GM12878 (cell line): Measurements from ENCODE around the gene CALD1. TPM values are rescaled to one million over a fixed set of nuclear protein-coding genes. Genes with fewer than 3 reads are reported as not detected.

ENCODE experiments used
- CREM ChIP-seq: IDR thresholded peaks from 2 replicates; pipeline ENCODE4 v1.6.1; 2014; ENCODE audit warnings: antibody characterized with exemption, low read depth
- E2F8 ChIP-seq: fragments of 450-650 bp; IDR thresholded peaks from 2 replicates; pipeline ENCODE4 v1.6.1; 2018; ENCODE audit warnings: mild to moderate bottlenecking, low read depth, moderate library complexity; ENCODE audit not compliant: partially characterized antibody
- EZH2 ChIP-seq: IDR thresholded peaks from 2 replicates; pipeline ENCODE4 v1.6.1; 2012; ENCODE audit warnings: low read depth, mild to moderate bottlenecking, control low read depth, inconsistent platforms, low read length, borderline replicate concordance; ENCODE audit not compliant: control insufficient read depth
- FOS ChIP-seq: IDR thresholded peaks from 3 replicates; pipeline ENCODE4 v1.6.1; 2011; ENCODE audit warnings: borderline replicate concordance; ENCODE audit not compliant: insufficient read length; ENCODE audit errors: extremely low read depth
- GATAD2B ChIP-seq: fragments of 450-650 bp; conservative IDR thresholded peaks from 2 replicates; pipeline ENCODE4 v1.6.1; 2017; ENCODE audit warnings: low read depth, mild to moderate bottlenecking, moderate library complexity
- IRF5 ChIP-seq: fragments of 450-650 bp; IDR thresholded peaks from 2 replicates; pipeline ENCODE4 v1.6.1; 2017; ENCODE audit warnings: borderline replicate concordance
- KAT2A ChIP-seq: conservative IDR thresholded peaks from 2 replicates; pipeline ENCODE4 v1.6.1; 2011; ENCODE audit warnings: low read depth, low read length; ENCODE audit not compliant: control insufficient read depth
- KLF5 ChIP-seq: fragments of 450-650 bp; IDR thresholded peaks from 2 replicates; pipeline ENCODE4 v1.6.1; 2014; ENCODE audit warnings: mild to moderate bottlenecking; ENCODE audit not compliant: partially characterized antibody
- MXI1 ChIP-seq: fragments of 150-350 bp; IDR thresholded peaks from 2 replicates; pipeline ENCODE4 v1.6.1; 2011; ENCODE audit warnings: low read depth, mild to moderate bottlenecking, inconsistent platforms, low read length, improper control_type of control experiment
- POU2F2 ChIP-seq: IDR thresholded peaks from 3 replicates; pipeline ENCODE4 v1.6.1; 2011; ENCODE audit warnings: low read depth, mild to moderate bottlenecking, low read length, borderline replicate concordance
- RAD21 ChIP-seq: IDR thresholded peaks from 2 replicates; pipeline ENCODE4 v1.6.1; 2011; ENCODE audit warnings: mild to moderate bottlenecking, low read depth, low read length, moderate library complexity; ENCODE audit not compliant: insufficient read depth
- RCOR1 ChIP-seq: conservative IDR thresholded peaks from 2 replicates; pipeline ENCODE4 v1.6.1; 2012; ENCODE audit warnings: low read depth, low read length, improper control_type of control experiment
- RFX5 ChIP-seq: IDR thresholded peaks from 2 replicates; pipeline ENCODE4 v1.6.1; 2011; ENCODE audit warnings: low read depth, low read length, improper control_type of control experiment
- SIN3A ChIP-seq: IDR thresholded peaks from 2 replicates; pipeline ENCODE4 v1.6.1; 2012; ENCODE audit warnings: low read depth, low read length, improper control_type of control experiment
- SUZ12 ChIP-seq: fragments of 200-600 bp; sonication (generic); IDR thresholded peaks from one replicate; pipeline ENCODE4 v1.6.1; 2018; ENCODE audit warnings: antibody characterized with exemption, mild to moderate bottlenecking; ENCODE audit not compliant: unreplicated experiment
- YBX1 ChIP-seq: fragments of 450-650 bp; IDR thresholded peaks from 2 replicates; pipeline ENCODE4 v1.6.1; 2016; ENCODE audit warnings: antibody characterized with exemption
- ZBED1 ChIP-seq: IDR thresholded peaks from 2 replicates; pipeline ENCODE4 v1.6.1; 2016; ENCODE audit warnings: borderline replicate concordance
- ZNF384 ChIP-seq: IDR thresholded peaks from 2 replicates; pipeline ENCODE4 v1.6.1; 2012; ENCODE audit warnings: low read depth, mild to moderate bottlenecking, low read length, improper control_type of control experiment, borderline replicate concordance
- polyA plus RNA-seq, 11 experiments: library from polyadenylated mRNA; depleted of rRNA in 4 of 11; unstranded in 6 of 11; stranded (reverse) in 5 of 11; fragments of >200 nt; fragmentation: Nextera tagmentation in 4 of 11; fragmentation: Illumina TruSeq in 1 of 11; extraction: Ambion mirVana in 4 of 11; extraction: Trizol in 1 of 11; gene quantifications; 1 replicate in 1 of 11; 2 replicates in 10 of 11; pipeline versions ENCODE4 v1.2.1 to v1.2.3, GENCODE V29; 2011 to 2016; ENCODE audit warnings: inconsistent platforms in 2 of 11, missing spikeins in 2 of 11, low read depth in 1 of 11
- total RNA-seq, 4 experiments: library from RNA; depleted of rRNA in 3 of 4; stranded (reverse); fragments of >200 nt in 3 of 4; fragmentation: Illumina TruSeq in 1 of 4; extraction: Trizol in 1 of 4; gene quantifications; 2 replicates each; pipeline versions ENCODE4 v1.2.1 to v1.2.3, GENCODE V29; 2013 to 2021
- TF ChIP-seq, protein P1 (sequence below): fragments of 450-650 bp; IDR thresholded peaks from 2 replicates; pipeline ENCODE4 v1.6.1; 2017; ENCODE audit warnings: mild to moderate bottlenecking, moderate library complexity
- TF ChIP-seq, protein P2 (sequence below): fragments of 450-650 bp; IDR thresholded peaks from 2 replicates; pipeline ENCODE4 v1.6.1; 2017; ENCODE audit warnings: antibody characterized with exemption, mild to moderate bottlenecking, moderate library complexity

CALD1 gene
- total and polyA plus RNA-seq, 10 of the 15 experiments (the other 5 are each of a cell fraction or from before 2014, with no cell fraction given), result 0.03 to 1.3 (median 0.22) TPM

DNA sequence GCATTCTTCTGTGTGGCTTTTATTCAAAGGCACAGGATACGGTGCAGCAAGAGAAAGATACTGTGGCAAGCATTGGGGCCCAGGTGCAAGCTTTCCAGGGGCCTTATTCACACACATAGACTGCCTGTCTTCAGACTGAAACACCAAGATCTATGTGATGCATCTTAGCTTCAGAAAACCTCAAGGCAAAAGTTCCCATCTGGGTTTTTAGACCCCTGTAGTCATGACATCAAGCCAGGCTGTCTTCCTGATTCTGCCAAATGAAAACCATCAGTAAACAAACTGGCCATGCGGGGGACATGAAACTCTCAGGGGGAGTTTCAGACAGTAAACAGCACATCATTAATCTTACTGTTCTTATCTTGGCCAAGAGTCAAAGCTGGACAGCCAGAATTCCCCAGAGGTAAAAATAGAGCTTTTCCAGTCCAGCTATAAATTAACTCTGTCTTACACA, 216.7 kb downstream of the CALD1 start (continued):
- TF ChIP-seq EZH2, result no peak
- no peak for TF ChIP-seq RCOR1
- TF ChIP-seq ZNF384, result no peak
- TF ChIP-seq RAD21, result peak; percentile 10; the same call in 1 of the 2 replicates
- no peak for TF ChIP-seq SUZ12
- TF ChIP-seq, protein P1, sequence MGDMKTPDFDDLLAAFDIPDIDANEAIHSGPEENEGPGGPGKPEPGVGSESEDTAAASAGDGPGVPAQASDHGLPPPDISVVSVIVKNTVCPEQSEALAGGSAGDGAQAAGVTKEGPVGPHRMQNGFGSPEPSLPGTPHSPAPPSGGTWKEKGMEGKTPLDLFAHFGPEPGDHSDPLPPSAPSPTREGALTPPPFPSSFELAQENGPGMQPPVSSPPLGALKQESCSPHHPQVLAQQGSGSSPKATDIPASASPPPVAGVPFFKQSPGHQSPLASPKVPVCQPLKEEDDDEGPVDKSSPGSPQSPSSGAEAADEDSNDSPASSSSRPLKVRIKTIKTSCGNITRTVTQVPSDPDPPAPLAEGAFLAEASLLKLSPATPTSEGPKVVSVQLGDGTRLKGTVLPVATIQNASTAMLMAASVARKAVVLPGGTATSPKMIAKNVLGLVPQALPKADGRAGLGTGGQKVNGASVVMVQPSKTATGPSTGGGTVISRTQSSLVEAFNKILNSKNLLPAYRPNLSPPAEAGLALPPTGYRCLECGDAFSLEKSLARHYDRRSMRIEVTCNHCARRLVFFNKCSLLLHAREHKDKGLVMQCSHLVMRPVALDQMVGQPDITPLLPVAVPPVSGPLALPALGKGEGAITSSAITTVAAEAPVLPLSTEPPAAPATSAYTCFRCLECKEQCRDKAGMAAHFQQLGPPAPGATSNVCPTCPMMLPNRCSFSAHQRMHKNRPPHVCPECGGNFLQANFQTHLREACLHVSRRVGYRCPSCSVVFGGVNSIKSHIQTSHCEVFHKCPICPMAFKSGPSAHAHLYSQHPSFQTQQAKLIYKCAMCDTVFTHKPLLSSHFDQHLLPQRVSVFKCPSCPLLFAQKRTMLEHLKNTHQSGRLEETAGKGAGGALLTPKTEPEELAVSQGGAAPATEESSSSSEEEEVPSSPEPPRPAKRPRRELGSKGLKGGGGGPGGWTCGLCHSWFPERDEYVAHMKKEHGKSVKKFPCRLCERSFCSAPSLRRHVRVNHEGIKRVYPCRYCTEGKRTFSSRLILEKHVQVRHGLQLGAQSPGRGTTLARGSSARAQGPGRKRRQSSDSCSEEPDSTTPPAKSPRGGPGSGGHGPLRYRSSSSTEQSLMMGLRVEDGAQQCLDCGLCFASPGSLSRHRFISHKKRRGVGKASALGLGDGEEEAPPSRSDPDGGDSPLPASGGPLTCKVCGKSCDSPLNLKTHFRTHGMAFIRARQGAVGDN, result peak; percentile 19; the same call in 1 of the 2 replicates
- peak; percentile 87 for TF ChIP-seq MXI1
- no peak for TF ChIP-seq SIN3A
- peak; percentile 75; the same call in 1 of the 2 replicates for TF ChIP-seq ZBED1
- TF ChIP-seq RFX5, result no peak
- peak; percentile 38 for TF ChIP-seq KLF5
- TF ChIP-seq KAT2A, result no peak
- peak; percentile 57; the same call in 1 of the 2 replicates for TF ChIP-seq CREM
- no peak for TF ChIP-seq YBX1
- TF ChIP-seq, protein P2, sequence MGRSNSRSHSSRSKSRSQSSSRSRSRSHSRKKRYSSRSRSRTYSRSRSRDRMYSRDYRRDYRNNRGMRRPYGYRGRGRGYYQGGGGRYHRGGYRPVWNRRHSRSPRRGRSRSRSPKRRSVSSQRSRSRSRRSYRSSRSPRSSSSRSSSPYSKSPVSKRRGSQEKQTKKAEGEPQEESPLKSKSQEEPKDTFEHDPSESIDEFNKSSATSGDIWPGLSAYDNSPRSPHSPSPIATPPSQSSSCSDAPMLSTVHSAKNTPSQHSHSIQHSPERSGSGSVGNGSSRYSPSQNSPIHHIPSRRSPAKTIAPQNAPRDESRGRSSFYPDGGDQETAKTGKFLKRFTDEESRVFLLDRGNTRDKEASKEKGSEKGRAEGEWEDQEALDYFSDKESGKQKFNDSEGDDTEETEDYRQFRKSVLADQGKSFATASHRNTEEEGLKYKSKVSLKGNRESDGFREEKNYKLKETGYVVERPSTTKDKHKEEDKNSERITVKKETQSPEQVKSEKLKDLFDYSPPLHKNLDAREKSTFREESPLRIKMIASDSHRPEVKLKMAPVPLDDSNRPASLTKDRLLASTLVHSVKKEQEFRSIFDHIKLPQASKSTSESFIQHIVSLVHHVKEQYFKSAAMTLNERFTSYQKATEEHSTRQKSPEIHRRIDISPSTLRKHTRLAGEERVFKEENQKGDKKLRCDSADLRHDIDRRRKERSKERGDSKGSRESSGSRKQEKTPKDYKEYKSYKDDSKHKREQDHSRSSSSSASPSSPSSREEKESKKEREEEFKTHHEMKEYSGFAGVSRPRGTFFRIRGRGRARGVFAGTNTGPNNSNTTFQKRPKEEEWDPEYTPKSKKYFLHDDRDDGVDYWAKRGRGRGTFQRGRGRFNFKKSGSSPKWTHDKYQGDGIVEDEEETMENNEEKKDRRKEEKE, result no peak
- TF ChIP-seq IRF5, result no peak
- peak; percentile 67; the same call in 1 of the 2 replicates for TF ChIP-seq GATAD2B
- peak; percentile 85 for TF ChIP-seq POU2F2
- TF ChIP-seq FOS, result no peak
- no peak for TF ChIP-seq E2F8
